ENCODE data around the gene EQTN. TPM values are rescaled to one million over a fixed set of nuclear protein-coding genes. Genes with fewer than 3 reads are reported as not detected.

Gene EQTN
- total and polyA plus RNA-seq, 2 donors (not counting 1 experiment from before 2014, with no cell fraction given): 0.58 TPM; not detected in 1

DNA sequence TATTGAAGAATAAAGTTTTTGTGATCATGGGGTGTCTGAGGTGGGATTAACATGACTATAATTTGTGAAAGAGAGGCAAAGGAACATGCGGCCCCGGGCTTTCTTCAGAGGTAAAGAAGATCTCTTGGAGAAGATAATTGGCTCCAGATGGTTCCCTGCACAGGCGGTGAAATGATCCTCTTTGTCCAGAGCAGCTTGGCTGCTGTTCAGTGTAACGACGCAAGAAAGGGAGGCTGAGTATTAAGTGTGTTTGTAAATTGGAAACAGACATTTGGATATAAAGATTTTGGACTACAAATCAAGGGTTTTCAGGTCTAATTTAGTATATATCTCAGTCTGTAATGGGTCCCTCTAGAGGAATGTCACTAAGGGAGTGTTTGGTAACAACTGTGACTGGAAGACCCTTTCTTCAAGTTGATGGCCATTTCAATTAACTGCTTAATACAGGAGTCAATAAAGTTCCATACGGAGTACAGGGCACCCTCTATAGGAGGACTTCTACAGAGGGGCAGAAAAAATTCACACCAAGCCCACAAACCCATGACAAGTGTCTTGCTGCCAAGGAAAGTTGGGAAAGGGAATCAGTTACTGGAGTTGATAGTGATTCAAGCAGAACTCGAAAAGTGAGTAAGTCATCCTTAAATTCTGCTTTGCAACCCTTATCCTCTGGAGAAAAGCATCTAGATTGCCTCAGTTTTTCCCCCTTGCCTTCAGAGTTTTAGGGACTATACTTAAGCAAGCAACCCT is 4.1 kb downstream of the EQTN start:
- ATAC-seq (ENCODE audit: low read depth) (no peak), DNase-seq (no peak)
- Mint-ChIP-seq H3K9me3 (ENCODE audit: insufficient read depth) (no peaks in the 10 kb centered on the region), H3K27me3 (peaks cover 10% of the 10 kb centered on the region), H3K4me3 (no peak overlapping the region), H3K4me1 (no peaks in the 10 kb centered on the region), H3K27ac (no peak overlapping the region)
- H3K27me3 ChIP-seq (replicated peaks in 1 of 4; ENCODE audit: control extremely low read depth in 1 of 4, control insufficient read depth in 3 of 4, insufficient read depth in 4 of 4, low read length in 3 of 4): no peaks in the 10 kb centered on the region
- 92% methylated on average over 6 of the region's 7 CpGs for WGBS (ENCODE audit: insufficient coverage)
- H3K79me2 ChIP-seq (ENCODE audit: control insufficient read depth, insufficient read depth, low read length): no peaks in the 10 kb centered on the region
- H3K9ac ChIP-seq (ENCODE audit: low read length): no peak overlapping the region
- no peak overlapping the region for H3K27ac ChIP-seq (ENCODE audit: low read length in 2 of 2)
- no peaks in the 10 kb centered on the region for H4K20me1 ChIP-seq (ENCODE audit: control insufficient read depth, insufficient read depth, low read length, poor library complexity, severe bottlenecking)
- no peak for TF ChIP-seq EZH2 (IDR thresholded peaks at IDR 0.05; ENCODE audit: borderline replicate concordance, insufficient read depth, low read depth, low read length, poor library complexity, severe bottlenecking)
- TF ChIP-seq, protein P1, sequence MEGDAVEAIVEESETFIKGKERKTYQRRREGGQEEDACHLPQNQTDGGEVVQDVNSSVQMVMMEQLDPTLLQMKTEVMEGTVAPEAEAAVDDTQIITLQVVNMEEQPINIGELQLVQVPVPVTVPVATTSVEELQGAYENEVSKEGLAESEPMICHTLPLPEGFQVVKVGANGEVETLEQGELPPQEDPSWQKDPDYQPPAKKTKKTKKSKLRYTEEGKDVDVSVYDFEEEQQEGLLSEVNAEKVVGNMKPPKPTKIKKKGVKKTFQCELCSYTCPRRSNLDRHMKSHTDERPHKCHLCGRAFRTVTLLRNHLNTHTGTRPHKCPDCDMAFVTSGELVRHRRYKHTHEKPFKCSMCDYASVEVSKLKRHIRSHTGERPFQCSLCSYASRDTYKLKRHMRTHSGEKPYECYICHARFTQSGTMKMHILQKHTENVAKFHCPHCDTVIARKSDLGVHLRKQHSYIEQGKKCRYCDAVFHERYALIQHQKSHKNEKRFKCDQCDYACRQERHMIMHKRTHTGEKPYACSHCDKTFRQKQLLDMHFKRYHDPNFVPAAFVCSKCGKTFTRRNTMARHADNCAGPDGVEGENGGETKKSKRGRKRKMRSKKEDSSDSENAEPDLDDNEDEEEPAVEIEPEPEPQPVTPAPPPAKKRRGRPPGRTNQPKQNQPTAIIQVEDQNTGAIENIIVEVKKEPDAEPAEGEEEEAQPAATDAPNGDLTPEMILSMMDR (IDR thresholded peaks at IDR 0.05): no peak
- H2AFZ ChIP-seq (ENCODE audit: insufficient read depth, low read depth, low read length, poor library complexity, severe bottlenecking): no peak overlapping the region
- H3K4me2 ChIP-seq (replicated peaks; ENCODE audit: low read depth, low read length, poor library complexity, severe bottlenecking): no peak overlapping the region
- intact Hi-C loops (cut with micrococcal nuclease): no loop called here
- H3K9me3 ChIP-seq (ENCODE audit: control extremely low read depth in 1 of 3, control insufficient read depth in 2 of 3, insufficient read depth in 1 of 3, low read length in 2 of 3): no peaks in the 10 kb centered on the region
- CTCF ChIA-PET: interaction anchor here (1.0 kb wide), 1 partner anchor 13 kb away, joined by 3 read pairs; no protein-coding TSS in a partner anchor
- POLR2A ChIA-PET: no interaction called here
- no peaks in the 10 kb centered on the region for H3K36me3 ChIP-seq (replicated peaks in 1 of 2; ENCODE audit: control extremely low read depth in 1 of 2, control insufficient read depth in 1 of 2, extremely low read depth in 1 of 2, insufficient read depth in 2 of 2, low read length in 1 of 2)
- H3K4me3 ChIP-seq (ENCODE audit: control extremely low read depth in 1 of 5, extremely low read depth in 1 of 5, insufficient read depth in 1 of 5, low read depth in 2 of 5, low read length in 4 of 5): no peak overlapping the region
- H3K4me1 ChIP-seq (ENCODE audit: control insufficient read depth in 2 of 2, insufficient read depth in 2 of 2, low read length in 2 of 2): no peaks in the 10 kb centered on the region

DNA sequence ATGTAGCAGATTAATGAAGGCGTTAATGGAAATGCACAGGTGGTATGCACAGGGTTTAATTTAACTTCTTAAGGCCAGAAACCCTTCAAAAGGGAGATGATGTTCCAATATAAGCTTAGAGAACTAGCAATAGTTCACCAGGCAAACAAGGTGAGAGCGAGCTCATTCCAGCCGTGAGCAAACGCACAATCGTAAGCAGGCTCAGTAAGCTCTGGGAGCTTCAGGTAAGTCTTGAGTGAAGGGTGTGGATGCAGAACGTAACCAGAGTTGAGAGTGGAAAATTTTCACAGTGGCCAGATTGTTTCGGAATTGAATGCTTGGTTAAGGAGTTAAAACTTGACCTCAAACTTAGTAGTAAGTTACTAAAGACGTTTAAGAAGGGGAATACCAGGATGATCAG is 5.7 kb downstream of the EQTN start:
- CTCF ChIA-PET: interaction anchor here (0.7 kb wide), 1 partner anchor 16 kb away, joined by 3 read pairs; no protein-coding TSS in a partner anchor

More for the DNA sequence above, 5.7 kb downstream of the EQTN start:
- Histone ChIP-seq H3K36me3 (replicated peaks in 1 of 2; ENCODE audit: control extremely low read depth in 1 of 2, control insufficient read depth in 1 of 2, extremely low read depth in 1 of 2, insufficient read depth in 2 of 2, low read length in 1 of 2) (no peaks in the 10 kb centered on the region), H3K79me2 (ENCODE audit: control insufficient read depth, insufficient read depth, low read length) (no peaks in the 10 kb centered on the region), H3K9me3 (ENCODE audit: control extremely low read depth in 1 of 3, control insufficient read depth in 2 of 3, insufficient read depth in 1 of 3, low read length in 2 of 3) (no peaks in the 10 kb centered on the region), H3K4me1 (ENCODE audit: control insufficient read depth in 2 of 2, insufficient read depth in 2 of 2, low read length in 2 of 2) (no peaks in the 10 kb centered on the region), H3K4me3 (ENCODE audit: control extremely low read depth in 1 of 5, extremely low read depth in 1 of 5, insufficient read depth in 1 of 5, low read depth in 2 of 5, low read length in 4 of 5) (no peak overlapping the region), H3K9ac (ENCODE audit: low read length) (no peak overlapping the region), H3K27me3 (replicated peaks in 1 of 4; ENCODE audit: control extremely low read depth in 1 of 4, control insufficient read depth in 3 of 4, insufficient read depth in 4 of 4, low read length in 3 of 4) (no peaks in the 10 kb centered on the region), H3K4me2 (replicated peaks; ENCODE audit: low read depth, low read length, poor library complexity, severe bottlenecking) (no peak overlapping the region), H2AFZ (ENCODE audit: insufficient read depth, low read depth, low read length, poor library complexity, severe bottlenecking) (no peak overlapping the region), H3K27ac (ENCODE audit: low read length in 2 of 2) (no peak overlapping the region), H4K20me1 (ENCODE audit: control insufficient read depth, insufficient read depth, low read length, poor library complexity, severe bottlenecking) (no peaks in the 10 kb centered on the region)
- intact Hi-C loops (cut with micrococcal nuclease): no loop called here
- DNase-seq (no peak), ATAC-seq (ENCODE audit: low read depth) (no peak)
- no peak overlapping the region for H3K27ac Mint-ChIP-seq
- no peaks in the 10 kb centered on the region for H3K4me1 Mint-ChIP-seq
- H3K4me3 Mint-ChIP-seq: no peak overlapping the region
- no peaks in the 10 kb centered on the region for H3K9me3 Mint-ChIP-seq (ENCODE audit: insufficient read depth)
- peaks cover 16% of the 10 kb centered on the region for H3K27me3 Mint-ChIP-seq
- TF ChIP-seq EZH2 (IDR thresholded peaks at IDR 0.05; ENCODE audit: borderline replicate concordance, insufficient read depth, low read depth, low read length, poor library complexity, severe bottlenecking): no peak
- TF ChIP-seq, protein P1 (IDR thresholded peaks at IDR 0.05): no peak
- 85% methylated on average over 5 of the region's 8 CpGs for WGBS (ENCODE audit: insufficient coverage)
- POLR2A ChIA-PET: no interaction called here
